HG02623 (cell line): ENCODE results near the gene YPEL5.
"Not testable (repeated sequence)": the region's sequence is repeated elsewhere in the genome, so short reads cannot be mapped to it uniquely, and the experiment has no call there.

Experiments
- ATAC-seq: cut with Tn5 transposase; IDR thresholded peaks from one replicate; pipeline ENCODE4 v1.9.1; 2021; ENCODE audit warnings: moderate library complexity; ENCODE audit not compliant: unreplicated experiment

Gene YPEL5

DNA sequence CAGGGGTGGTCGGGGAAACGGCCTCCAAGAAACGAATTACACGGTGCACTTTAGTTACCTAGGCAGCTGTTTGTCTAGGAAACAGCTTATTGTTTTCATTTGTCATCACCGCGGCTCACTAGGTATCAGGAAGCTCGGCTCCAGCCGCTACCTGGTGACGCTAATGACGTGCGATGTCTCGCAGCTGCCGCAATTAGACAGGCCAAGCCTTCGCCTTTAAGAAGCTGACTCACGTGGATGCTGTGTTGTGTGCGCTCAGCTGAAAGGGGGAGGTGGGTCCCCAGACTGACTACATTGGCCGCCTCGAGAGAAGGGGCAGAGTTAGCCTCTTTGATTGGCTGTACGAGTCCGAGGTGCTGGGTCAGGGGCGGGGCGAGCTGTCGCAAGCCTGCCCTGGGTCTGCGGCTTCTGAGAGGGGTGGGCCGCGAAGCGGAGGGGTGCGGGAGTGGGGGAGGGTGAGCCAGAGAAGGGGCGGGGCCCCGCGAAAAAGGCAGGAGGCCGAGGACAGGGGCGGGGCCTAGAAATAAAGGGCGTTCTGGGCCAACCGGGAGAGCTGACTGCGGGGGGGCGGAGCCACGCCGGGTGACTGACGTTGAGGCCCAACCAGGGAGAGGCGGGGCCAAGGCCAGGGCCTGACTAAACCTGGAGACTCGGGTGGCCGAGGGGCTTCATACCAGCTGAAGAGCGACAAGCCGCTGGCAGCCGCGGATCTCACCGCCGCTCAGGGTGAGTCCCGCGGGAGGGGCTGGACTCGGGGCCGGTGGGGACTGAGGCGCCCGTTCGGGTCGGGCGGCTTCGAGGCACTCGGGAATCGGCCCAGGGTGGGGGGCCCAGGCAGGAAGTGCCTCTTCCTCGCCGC lies at the start of gene YPEL5:
TSS of gene YPEL5 (plus strand) at position 671 of the 859 bp plus-strand sequence. CDS start 9,645 bp downstream, outside the sequence.
- peak; percentile 92 for ATAC-seq

DNA sequence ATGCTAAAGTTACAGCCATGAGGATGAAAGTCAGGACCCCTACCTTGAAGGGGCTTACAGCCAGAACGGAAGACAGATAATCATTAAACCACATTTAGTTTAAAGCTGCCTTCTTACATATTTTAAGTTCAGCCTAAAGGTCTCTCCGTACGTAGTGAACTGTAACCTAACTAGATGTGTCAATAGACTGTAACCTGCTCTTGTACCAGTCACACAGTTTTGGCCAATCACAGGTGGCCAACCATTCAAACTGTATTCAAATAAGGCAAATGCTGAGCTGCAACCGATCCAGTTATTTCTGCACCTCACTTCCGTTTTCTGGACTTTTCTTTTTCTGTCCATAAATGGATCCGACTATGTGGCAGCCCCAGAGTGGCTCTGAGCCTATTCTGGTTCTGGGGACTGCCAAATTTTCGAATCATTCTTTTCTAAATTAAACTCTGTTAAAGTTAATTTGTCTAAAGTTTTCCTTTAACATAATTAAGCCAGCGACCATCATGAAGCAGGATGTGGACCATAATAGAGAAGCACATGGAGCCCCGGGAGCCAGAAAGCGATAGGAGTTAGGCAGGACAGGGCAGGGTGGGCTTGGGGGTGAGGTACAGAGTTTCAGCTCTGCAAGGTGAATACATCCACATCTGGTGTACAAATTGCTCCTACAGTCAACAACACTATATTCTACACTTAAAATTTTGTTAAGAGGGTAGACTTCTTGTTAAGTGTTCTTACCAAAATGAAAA lies 48.4 kb upstream of the YPEL5 start:
- ATAC-seq = no peak

DNA sequence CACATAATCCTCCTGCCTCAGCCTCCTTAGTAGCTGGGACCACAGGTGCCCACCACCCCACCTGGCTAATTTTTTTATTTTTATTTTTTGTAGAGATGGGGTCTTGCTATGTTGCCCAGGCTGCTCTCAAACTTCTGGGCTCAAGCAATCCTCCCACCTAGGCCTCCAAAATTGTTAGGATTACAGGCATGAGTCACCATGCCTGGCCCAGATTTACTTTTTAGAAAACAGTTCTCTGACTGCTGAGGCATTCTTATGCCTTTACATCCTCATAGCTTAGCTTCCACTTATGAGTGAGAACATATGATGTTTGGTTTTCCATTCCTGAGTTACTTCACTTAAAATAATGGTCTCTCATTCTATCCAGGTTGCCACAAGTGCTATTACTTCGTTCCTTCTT lies 47.4 kb upstream of the YPEL5 start:
- not testable (repeated sequence) for ATAC-seq

DNA sequence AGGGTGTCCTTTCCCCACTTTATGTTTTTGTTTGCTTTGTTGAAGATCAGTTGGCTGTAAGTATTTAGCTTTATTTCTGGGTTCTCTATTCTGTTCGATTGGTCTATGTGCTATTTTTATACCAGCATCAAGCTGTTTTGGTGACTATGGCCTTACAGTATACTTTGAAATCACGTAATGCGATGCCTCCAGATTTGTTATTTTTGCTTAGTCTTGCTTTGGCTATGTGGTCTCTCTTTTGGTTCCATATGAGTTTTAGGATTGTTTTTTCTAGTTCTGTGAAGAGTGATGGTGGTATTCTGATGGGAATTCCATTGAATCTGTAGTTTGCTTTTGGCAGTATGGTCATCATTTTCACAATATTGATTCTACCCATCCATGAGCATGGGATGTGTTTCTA lies 46.1 kb upstream of the YPEL5 start:
- not testable (repeated sequence) for ATAC-seq

DNA sequence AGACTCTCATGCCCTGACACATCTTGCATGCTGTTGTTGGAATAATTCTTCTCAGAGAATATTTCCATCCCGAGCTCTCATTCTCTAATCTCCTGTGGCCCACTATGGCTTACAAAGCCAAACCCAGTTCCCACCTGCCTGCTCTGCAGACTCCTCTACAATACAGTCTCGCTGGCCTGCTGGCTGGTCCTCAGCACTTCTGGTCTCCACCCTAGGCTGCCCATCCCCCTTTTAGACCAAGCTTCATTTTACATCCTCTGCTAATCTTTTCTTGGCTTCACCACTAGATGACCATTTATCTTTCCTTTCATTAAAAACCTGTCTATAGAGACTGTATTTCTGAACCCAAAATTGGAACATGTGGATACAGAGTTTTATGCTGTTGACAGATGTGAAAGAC lies 42.5 kb upstream of the YPEL5 start:
- no peak for ATAC-seq

DNA sequence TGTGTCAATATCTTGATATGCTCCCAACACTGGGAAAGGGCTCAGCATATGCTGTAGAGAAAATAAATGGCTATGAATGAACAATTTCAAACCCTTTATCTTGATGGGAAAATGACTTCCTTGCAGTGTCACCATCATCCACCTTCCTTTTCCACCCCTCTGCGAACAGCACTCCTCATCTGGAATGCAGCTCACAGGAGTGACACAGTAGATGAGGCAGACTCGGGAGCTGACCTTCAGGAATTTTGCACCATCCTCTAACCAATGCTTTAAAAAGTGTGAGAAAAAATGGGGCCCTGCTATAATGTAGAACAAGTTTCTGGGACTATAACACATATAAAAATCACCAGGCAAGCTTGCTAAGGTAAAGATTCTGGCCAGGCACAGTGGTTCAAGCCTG lies 41.3 kb upstream of the YPEL5 start:
- ATAC-seq = no peak

DNA sequence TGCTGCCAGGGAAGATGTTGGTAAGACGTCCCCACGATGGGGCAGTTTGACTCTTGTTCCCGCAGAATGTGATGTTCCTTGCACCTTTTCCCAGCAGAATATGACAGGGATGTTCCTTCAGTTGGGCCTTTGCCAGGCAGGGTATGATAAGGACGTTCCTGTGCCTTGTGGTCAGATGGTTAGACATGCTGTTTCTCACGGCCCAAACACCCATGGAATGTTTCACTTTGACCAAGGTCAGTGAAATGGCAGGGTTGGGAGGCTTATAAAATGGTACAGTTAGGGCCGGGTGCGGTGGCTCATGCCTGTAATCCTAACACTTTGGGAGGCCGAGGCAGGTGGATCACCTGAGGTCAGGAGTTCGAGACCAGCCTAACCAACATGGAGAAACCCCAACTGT lies 40.3 kb upstream of the YPEL5 start:
- ATAC-seq = no peak

DNA sequence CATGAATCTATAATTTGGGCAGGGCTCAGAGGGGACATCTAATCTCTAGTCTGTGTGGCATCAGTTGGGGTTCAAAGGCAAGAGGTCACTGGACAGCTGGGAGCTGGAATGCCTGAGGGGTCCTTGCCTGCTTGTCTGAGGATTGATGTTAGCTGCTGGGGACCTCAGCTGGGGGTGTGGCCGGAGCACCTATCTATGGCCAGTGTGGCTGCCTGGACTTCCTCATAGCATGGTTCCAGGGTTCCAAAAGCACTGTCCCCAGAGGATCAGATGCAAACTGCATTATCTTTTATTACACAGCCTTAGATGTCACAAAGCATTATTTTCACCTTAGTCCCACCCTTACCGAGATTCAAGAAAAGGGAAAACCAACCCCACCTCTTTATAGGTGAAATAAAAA lies 38.6 kb upstream of the YPEL5 start:
- ATAC-seq = no peak

DNA sequence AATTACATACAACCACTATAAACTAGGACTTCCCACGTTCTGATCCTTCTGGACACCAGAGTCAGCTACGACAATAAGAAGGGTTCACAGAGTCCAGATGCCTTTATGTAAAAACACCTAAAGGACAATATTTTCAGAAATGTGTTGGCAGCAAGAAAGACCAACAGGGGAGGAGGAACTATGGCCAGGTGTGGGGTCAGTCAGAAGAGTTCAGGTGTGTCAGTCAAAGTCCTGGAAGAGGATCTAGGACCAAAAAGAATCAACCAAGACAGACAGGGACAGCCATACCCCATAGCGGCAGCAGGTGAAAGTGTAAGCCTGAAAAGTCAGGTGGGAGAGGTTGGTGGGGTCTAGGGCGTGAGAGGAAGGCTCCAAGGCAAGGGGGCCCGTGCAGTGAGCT lies 38.0 kb upstream of the YPEL5 start:
- no peak for ATAC-seq

DNA sequence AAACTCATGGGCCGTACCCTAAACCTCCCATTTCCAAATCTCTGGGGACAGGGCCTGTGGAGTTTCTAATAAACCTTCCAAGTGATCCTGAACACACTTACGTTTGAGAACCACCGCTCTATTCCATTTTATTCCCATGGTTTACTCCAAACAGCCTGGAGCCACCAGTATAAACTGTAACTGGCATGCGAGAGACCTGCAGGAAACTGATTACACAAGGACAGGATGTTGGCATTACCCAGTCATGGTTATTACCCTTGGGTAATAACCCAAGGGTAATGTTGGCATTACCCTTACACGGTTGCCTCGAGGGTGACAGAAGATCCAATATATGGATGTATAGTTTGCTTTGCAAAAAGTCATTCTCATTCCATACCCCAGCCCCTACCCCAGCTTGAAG lies 37.0 kb upstream of the YPEL5 start:
- ATAC-seq = no peak

DNA sequence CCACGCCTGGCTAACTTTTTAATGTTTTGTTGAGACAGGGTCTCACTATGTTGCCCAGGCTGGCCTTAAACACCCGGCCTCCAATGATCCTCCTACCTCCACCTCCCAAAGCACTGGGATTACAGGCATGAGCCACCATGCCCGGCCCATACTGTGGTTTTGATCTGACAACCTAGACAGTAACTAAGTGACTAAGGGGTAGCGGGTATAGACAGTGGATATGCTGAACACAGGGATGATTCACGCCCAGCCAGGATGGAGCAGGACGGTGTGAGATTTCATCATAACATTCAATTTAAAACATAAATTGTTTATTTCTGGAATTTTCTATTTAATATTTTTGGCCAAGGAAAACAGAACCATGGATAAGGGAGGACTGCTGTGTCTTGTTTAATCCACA lies 36.0 kb upstream of the YPEL5 start:
- ATAC-seq = no peak

DNA sequence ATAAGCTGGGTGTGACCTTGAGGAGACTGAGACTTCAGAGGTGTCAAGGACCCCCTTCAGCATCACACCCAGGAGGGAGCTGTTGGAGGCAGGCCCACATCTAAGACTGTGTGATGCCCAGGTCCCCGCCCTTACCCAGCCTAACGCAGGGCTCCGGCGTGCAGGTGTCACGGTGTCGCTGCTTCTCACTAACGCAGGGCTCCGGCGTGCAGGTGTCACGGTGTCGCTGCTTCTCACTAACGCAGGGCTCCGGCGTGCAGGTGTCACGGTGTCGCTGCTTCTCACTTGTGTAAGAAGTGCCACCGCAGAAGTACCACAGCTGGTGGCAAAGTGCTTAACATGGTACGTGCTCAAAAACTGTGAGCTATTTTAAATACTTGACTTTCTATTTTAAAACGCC lies 35.6 kb upstream of the YPEL5 start:
- ATAC-seq = not testable (repeated sequence)

DNA sequence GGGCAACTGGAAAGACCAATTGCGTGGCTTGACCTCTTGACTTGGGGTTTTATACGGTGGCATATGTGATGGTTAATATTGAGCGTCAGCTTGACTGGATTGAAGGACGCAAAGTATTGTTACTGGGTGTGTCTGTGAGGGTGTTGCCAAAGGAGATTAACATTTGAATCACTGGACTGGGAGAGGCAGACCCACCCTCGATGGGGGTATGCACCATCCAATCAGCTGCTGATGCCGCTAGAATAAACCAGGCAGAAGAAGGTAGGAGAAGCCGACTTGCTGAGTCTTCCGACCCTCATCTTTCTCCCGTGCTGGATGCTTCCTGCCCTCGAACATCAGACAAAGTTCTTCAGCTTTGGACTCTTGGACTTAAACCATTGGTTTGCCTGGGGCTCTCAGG lies 34.2 kb upstream of the YPEL5 start:
- no peak for ATAC-seq

DNA sequence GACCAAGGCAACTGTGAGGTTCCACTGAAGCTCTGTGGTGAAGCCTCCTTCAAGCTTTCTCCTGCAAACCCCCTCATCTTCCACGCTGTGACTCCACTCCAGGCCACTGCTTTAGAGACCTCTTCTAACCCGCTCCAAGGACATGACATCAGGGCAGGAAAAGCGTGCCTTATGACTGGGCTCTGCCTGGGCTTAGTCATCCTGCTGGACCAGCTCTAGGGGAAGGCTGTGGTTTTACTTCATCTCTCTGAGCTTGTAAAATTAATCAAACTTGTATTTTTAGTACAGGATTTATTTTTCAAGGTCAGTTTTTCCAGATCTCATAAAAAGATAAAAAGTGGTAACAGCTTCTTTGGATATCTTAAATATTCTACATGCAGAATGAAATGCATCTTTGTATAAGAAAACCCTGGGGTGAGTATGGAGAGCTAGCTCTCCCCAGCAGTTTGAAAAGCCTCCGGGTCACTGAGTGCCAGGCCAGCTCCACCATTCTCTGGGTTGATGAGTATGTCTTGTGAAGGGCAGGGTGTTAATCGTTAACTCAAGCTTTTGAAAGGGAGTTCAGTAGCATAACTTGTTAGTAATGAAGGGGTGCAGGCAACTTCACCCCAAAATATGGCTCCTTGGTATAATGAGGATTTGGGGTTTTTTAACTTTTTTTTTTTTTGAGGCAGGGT lies 33.1 kb upstream of the YPEL5 start:
- no peak for ATAC-seq

DNA sequence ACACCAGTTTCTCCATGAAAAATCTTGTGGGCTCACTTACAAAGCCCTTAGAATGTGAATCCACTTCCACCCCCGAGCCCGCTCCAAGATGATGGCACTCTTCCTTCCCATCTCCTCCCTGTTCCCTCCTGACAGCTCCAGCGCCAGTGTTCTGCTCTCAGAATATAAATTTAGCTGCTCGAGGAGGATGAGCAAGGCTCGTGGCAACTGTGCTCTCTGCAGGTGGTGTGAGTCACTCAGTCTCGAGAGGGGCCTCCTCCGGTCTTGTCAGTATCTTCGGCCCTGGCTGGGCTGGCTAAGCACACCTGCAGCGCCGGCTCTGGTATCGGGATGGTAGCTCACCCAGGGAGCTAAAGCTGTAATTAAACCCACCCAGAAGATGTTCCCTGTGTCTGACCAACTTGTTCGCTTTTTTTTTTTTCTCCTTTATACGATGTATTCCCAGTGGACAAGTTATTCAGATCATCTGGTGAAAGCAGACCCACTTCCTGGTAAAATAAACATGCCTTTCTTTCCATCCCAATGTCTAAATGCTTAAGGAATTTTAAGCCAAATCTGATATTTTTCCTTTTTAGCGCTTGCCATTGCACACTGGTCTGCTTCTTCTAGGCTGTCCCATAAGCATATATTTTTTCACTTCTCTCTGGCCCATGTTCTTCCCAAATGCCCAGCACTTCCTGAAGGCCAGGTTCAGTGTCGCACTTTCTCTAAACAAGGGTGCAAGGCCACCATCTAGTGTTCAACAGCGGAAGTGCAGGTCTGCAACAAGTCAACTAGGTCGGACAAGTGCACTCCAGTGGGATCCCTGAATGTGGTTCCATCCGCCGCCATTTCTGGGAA lies 31.4 kb upstream of the YPEL5 start:
- ATAC-seq = no peak

DNA sequence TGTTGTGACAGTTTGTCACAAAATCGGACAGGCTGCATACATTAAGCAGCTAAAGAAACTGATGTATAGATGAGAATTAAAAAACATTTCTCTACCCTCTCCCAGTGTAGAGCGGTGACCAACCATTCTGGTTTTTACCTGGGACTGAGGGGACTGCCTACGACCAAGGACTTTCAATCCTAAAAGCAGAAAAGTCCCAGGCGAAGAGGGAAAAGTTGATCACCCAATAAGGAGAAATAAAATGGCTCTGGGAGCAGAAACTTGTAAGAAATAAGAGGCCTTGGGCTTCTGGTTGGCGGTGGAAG lies 30.9 kb upstream of the YPEL5 start:
- no peak for ATAC-seq

DNA sequence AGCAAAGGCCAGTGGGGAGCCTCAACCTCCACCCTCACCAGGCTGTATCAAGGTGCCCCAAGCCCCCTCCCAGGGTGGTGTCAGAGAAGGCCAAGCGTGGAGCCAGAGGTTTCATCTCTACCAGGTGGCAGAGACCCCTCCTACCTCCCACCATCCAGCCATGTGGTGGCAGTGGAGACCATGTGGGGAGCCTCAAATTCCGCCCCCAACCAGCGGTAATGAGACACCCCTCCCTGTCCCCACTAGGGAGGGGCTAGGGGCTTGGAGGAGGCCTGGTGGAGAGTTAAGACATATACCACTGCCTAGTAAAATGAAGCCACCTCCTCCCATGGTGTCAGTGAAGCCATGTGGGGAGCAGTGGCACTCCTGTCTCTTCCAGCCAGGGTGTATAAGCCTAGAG lies 24.4 kb upstream of the YPEL5 start:
- ATAC-seq = no peak

DNA sequence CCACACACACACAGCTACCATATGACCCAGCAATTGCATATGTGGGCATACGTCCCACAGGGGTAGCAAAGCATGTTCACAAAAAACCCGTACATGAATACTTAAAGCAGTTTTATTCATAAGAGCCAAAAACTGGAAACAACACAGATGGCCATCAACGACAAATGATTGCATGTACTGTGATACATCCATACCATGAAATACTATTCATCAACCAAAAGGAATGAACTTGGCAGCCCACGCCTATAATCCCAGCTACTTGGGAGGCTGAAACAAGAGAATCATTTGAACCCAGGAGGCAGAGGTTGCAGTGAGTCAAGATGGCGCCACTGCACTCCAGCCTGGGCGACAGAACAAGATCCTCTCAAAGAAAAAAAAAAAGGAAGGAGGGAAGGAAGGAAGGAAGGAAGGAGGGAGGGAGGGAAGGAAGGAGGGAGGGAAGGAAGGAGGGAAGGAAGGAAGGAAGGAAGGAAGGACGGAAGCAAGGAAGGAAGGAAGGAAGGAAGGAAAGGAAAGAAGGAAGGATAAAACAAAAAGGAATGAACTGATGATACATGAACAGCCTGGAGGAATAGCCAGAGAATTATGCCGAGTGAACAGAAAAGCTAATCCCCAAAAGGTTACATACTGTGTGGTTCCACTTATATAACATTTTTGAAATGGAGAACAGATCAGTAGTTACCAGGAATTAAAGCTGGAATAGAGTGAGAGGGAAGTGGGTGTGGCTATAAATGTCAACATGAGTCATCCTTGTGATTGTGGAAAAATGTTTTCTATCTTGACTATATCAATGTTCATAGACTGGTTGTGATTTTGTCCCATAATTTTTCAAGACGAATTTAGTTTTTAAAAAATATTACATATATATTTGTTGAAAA lies 19.6 kb upstream of the YPEL5 start:
- no peak for ATAC-seq

DNA sequence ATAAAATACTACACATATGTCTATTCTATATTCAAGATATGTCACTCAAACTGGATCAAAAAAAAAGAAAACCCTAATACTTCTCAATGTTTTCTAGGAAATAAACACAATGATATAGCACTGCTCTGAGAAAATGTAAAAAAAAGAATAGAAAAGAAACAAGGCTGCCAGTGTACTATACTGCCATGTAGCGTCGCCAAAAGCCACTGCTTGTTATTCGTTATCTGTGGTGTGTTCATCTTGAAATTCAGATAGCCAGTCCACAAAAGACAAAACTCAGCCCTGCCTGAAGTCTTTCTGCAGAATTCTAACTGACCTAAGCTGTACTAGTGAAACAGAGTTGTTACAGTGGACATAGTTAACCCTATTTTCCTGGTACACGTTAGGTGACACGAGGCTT lies 12.2 kb upstream of the YPEL5 start:
- no peak for ATAC-seq

DNA sequence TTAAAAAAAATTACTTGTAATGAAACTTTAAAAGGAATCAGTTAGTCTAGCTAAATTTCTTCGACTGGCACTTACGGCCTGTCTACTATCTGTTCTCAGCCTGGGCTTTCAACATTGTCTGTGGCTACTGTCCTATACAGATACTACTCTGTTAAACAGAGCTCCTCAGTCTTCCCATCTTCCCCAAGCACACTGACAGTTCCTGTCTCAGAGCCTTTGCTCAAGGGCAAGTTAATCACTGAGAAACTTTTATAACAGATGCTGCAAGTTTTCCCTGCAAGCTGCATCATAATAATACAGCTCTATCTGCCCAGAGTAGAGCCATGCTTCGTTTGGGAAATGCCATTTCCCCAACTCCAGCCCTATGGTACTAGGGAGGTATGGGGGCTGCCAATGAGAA lies 11.3 kb upstream of the YPEL5 start:
- no peak for ATAC-seq
